SU-DHL-6 (cell line): Measurements from ENCODE around the gene NOP10.

Experiments used
- CTCF ChIP-seq: fragments of 200-600 bp; sonication (generic); IDR thresholded peaks from one replicate; pipeline ENCODE4 v1.5.1; 2017; ENCODE audit warnings: antibody characterized with exemption, mild to moderate bottlenecking, low read length, moderate library complexity; ENCODE audit not compliant: insufficient read depth, poor library complexity, severe bottlenecking
- EZH2phosphoT487 ChIP-seq: fragments of 200-600 bp; sonication (generic), shearing (Covaris generic); conservative IDR thresholded peaks from 2 replicates; pipeline ENCODE4 v1.6.1; 2018; ENCODE audit warnings: mild to moderate bottlenecking, antibody characterized with exemption, low read length, moderate library complexity, mixed read lengths

DNA sequence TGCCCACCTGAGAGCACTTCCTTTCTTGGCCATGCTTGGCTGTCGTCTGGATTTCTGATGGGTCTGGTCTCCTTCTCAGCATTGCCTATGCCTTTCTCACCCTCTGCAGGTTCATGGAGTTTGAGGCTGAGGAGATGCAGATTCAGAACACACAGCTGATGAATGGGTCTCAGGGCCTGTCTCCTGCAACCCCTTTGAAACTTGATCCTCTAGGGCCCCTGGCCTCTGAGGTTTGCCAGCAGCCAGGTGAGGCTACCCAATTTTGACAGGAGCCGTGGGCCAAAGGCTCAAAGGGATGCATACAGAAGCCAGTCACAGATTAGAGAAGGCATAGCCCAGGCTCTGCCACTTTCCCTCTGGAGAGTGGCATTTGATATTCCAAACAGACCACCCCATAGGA lies 10.7 kb upstream of the NOP10 start:
- TF ChIP-seq CTCF (no peak), EZH2phosphoT487 (no peak)
